H9 (cell line): Measurements from ENCODE around the gene MRPL16. TPM values are rescaled to one million over a fixed set of nuclear protein-coding genes. Genes with fewer than 3 reads are reported as not detected.

ENCODE experiments used
- DNase-seq: peaks from one replicate; pipeline ENCODE4 v3.0.0-alpha.2; 2017
- H2AFZ ChIP-seq: one replicate; pipeline ENCODE4 v1.6.1; 2013; ENCODE audit warnings: mild to moderate bottlenecking, low read length, control low read depth, moderate library complexity
- H2AK5ac ChIP-seq: 2 replicates; pipeline ENCODE4 v1.6.1; 2013; ENCODE audit warnings: low read length, control low read depth, mixed read lengths; ENCODE audit not compliant: insufficient read length
- H2BK120ac ChIP-seq: one replicate; pipeline ENCODE4 v1.6.1; 2013; ENCODE audit warnings: low read depth, mild to moderate bottlenecking, low read length, control low read depth, inconsistent platforms; ENCODE audit not compliant: poor library complexity, severe bottlenecking
- H2BK12ac ChIP-seq: 2 replicates; pipeline ENCODE4 v1.6.1; 2013; ENCODE audit warnings: low read length, control low read depth, mixed read lengths, low read depth; ENCODE audit not compliant: insufficient read length
- H2BK15ac ChIP-seq: 2 replicates; pipeline ENCODE4 v1.6.1; 2013; ENCODE audit warnings: low read depth, low read length, control low read depth
- H2BK20ac ChIP-seq: one replicate; pipeline ENCODE4 v1.6.1; 2013; ENCODE audit warnings: low read depth, mild to moderate bottlenecking, low read length, control low read depth, inconsistent platforms; ENCODE audit not compliant: poor library complexity, severe bottlenecking
- H2BK5ac ChIP-seq: 2 replicates; pipeline ENCODE4 v1.6.1; 2013; ENCODE audit warnings: low read length, control low read depth, mixed read lengths; ENCODE audit not compliant: insufficient read length
- H3K14ac ChIP-seq: 2 replicates; pipeline ENCODE4 v1.6.1; 2013; ENCODE audit warnings: low read length, control low read depth; ENCODE audit not compliant: insufficient read depth
- H3K18ac ChIP-seq: 2 replicates; pipeline ENCODE4 v1.6.1; 2013; ENCODE audit warnings: low read depth, mild to moderate bottlenecking, mixed read lengths, low read length, control low read depth; ENCODE audit not compliant: insufficient read length
- H3K23ac ChIP-seq: 2 replicates; pipeline ENCODE4 v1.6.1; 2013; ENCODE audit warnings: low read length, control low read depth, mixed read lengths, low read depth; ENCODE audit not compliant: insufficient read length
- H3K23me2 ChIP-seq: 2 replicates; pipeline ENCODE4 v1.6.1; 2013; ENCODE audit warnings: low read depth, mild to moderate bottlenecking, mixed read lengths, low read length, control low read depth; ENCODE audit not compliant: insufficient read length, poor library complexity, severe bottlenecking
- H3K27ac ChIP-seq: 2 replicates; pipeline ENCODE4 v1.5.1; 2013; ENCODE audit warnings: low read length, control low read depth, mixed read lengths, low read depth; ENCODE audit not compliant: insufficient read length
- H3K27me3 ChIP-seq: 2 replicates; pipeline ENCODE4 v1.6.1; 2013; ENCODE audit warnings: low read length, control low read depth, inconsistent platforms; ENCODE audit not compliant: insufficient read depth
- H3K4ac ChIP-seq: 2 replicates; pipeline ENCODE4 v1.6.1; 2013; ENCODE audit warnings: low read depth, mild to moderate bottlenecking, control low read depth, inconsistent platforms, low read length, moderate library complexity
- H3K4me1 ChIP-seq: 2 replicates; pipeline ENCODE4 v1.6.1; 2013; ENCODE audit warnings: low read length, control low read depth, inconsistent platforms; ENCODE audit not compliant: insufficient read depth
- H3K4me2 ChIP-seq: 2 replicates; pipeline ENCODE4 v1.6.1; 2013; ENCODE audit warnings: low read length, control low read depth, mixed read lengths; ENCODE audit not compliant: insufficient read length, insufficient read depth
- H3K56ac ChIP-seq: 2 replicates; pipeline ENCODE4 v1.6.1; 2013; ENCODE audit warnings: low read depth, mild to moderate bottlenecking, mixed read lengths, low read length, control low read depth; ENCODE audit not compliant: insufficient read length
- H3K79me1 ChIP-seq: 2 replicates; pipeline ENCODE4 v1.6.1; 2013; ENCODE audit warnings: low read depth, mild to moderate bottlenecking, moderate library complexity, low read length, control low read depth, inconsistent platforms; ENCODE audit not compliant: insufficient read depth, poor library complexity, severe bottlenecking
- H3K79me2 ChIP-seq: 2 replicates; pipeline ENCODE4 v1.6.1; 2013; ENCODE audit warnings: low read length, control low read depth, inconsistent platforms; ENCODE audit not compliant: insufficient read depth
- H3K9ac ChIP-seq: 2 replicates; pipeline ENCODE4 v1.6.1; 2013; ENCODE audit warnings: low read length, control low read depth, mixed read lengths; ENCODE audit not compliant: insufficient read length; ENCODE audit errors: extremely low read depth
- H3K9me3 ChIP-seq: one replicate; pipeline ENCODE4 v1.6.1; 2013; ENCODE audit warnings: low read depth, low read length, inconsistent platforms; ENCODE audit not compliant: control insufficient read depth
- H3T11ph ChIP-seq: one replicate; pipeline ENCODE4 v1.6.1; 2013; ENCODE audit warnings: mild to moderate bottlenecking, low read length, control low read depth, inconsistent platforms
- H4K20me1 ChIP-seq: one replicate; pipeline ENCODE4 v1.6.1; 2013; ENCODE audit not compliant: control insufficient read depth, insufficient read length, insufficient read depth
- H4K5ac ChIP-seq: 2 replicates; pipeline ENCODE4 v1.6.1; 2013; ENCODE audit warnings: low read depth, mild to moderate bottlenecking, mixed read lengths, low read length, control low read depth; ENCODE audit not compliant: insufficient read length
- H4K8ac ChIP-seq: replicated peaks from 2 replicates; pipeline ENCODE4 v1.6.1; 2013; ENCODE audit warnings: low read length, control low read depth, mixed read lengths, low read depth; ENCODE audit not compliant: insufficient read length
- H4K91ac ChIP-seq: 2 replicates; pipeline ENCODE4 v1.6.1; 2013; ENCODE audit warnings: low read depth, mild to moderate bottlenecking, moderate library complexity, mixed read lengths, low read length, control low read depth; ENCODE audit not compliant: insufficient read length
- H3K27ac Mint-ChIP-seq, 3 experiments: 2 replicates in 2 of 3; 3 replicates in 1 of 3; pipeline ENCODE4 v1.8.0; 2020 to 2021; ENCODE audit warnings: mixed read lengths in 3 of 3, mild to moderate bottlenecking in 1 of 3, moderate library complexity in 1 of 3
- H3K27me3 Mint-ChIP-seq: 2 replicates; pipeline ENCODE4 v1.8.0; 2021; ENCODE audit warnings: low read depth, mild to moderate bottlenecking, moderate library complexity, mixed read lengths
- H3K36me3 Mint-ChIP-seq, 3 experiments: 2 replicates in 2 of 3; 3 replicates in 1 of 3; pipeline ENCODE4 v1.8.0; 2020 to 2021; ENCODE audit warnings: low read depth in 3 of 3, mixed read lengths in 3 of 3; ENCODE audit not compliant: insufficient read depth in 1 of 3
- H3K4me1 Mint-ChIP-seq, 2 experiments: 2 replicates each; pipeline ENCODE4 v1.8.0; 2020; ENCODE audit warnings: mixed read lengths in 2 of 2
- H3K4me3 Mint-ChIP-seq, 2 experiments: 2 replicates in 1 of 2; 3 replicates in 1 of 2; pipeline ENCODE4 v1.8.0; 2020 to 2021; ENCODE audit warnings: mild to moderate bottlenecking in 2 of 2, mixed read lengths in 2 of 2, moderate library complexity in 1 of 2
- H3K9me3 Mint-ChIP-seq, 2 experiments: 2 replicates in 1 of 2; 3 replicates in 1 of 2; pipeline ENCODE4 v1.8.0; 2020; ENCODE audit warnings: mild to moderate bottlenecking in 2 of 2, mixed read lengths in 2 of 2, moderate library complexity in 1 of 2
- CTCF ChIP-seq: fragments of 200-600 bp; sonication (generic); conservative IDR thresholded peaks from 3 replicates; pipeline ENCODE4 v1.8.0; 2021; ENCODE audit warnings: antibody characterized with exemption, mild to moderate bottlenecking
- WGBS: extraction: QIAGEN DNeasy Blood & Tissue Kit; methylation state at CpG from one replicate; pipeline ENCODE4 v1.1.7; 2013; ENCODE audit warnings: missing lambda C conversion rate, low lambda C conversion rate, mixed read lengths; ENCODE audit not compliant: insufficient read length; ENCODE audit errors: extremely low coverage; 5-methylcytosine and 5-hydroxymethylcytosine counted together
- total RNA-seq: library from RNA; stranded (reverse); gene quantifications from 2 replicates; pipeline ENCODE4 v1.2.1, GENCODE V29; 2021

The MRPL16 gene
- total RNA-seq, 1 experiment from 2014 or later = 87.1 TPM

- no peak overlapping the region for H3K27ac Mint-ChIP-seq
- WGBS = no CpG with 5 or more reads among the region's 8 CpGs
- Histone ChIP-seq H3K9ac (no peak overlapping the region), H3K4ac (no peak overlapping the region), H3K27ac (no peak overlapping the region), H3T11ph (no peak overlapping the region), H3K23me2 (no peaks in the 10 kb centered on the region), H2BK20ac (no peak overlapping the region), H3K79me1 (peaks cover 11% of the 10 kb centered on the region), H4K91ac (no peak overlapping the region), H2BK120ac (no peak overlapping the region), H3K79me2 (peaks cover 16% of the 10 kb centered on the region; the same call in 1 of the 2 replicates), H4K5ac (no peak overlapping the region), H3K23ac (no peak overlapping the region), H3K4me2 (no peak overlapping the region), H3K18ac (no peak overlapping the region), H4K8ac (no peak overlapping the region), H2BK5ac (no peak overlapping the region), H2AK5ac (no peak overlapping the region), H3K14ac (no peak overlapping the region), H2AFZ (no peak overlapping the region), H4K20me1 (no peaks in the 10 kb centered on the region), H3K9me3 (no peaks in the 10 kb centered on the region), H2BK15ac (no peak overlapping the region), H3K56ac (no peak overlapping the region), H3K27me3 (no peaks in the 10 kb centered on the region), H3K4me1 (no peaks in the 10 kb centered on the region; the same call in 1 of the 2 replicates), H2BK12ac (no peak overlapping the region)
- peaks cover 5 to 24% (median 10%) of the 10 kb centered on the region in 3 experiments; a peak in 6 of 7 replicates for H3K36me3 Mint-ChIP-seq
- DNase-seq = no peak
- no peak overlapping the region for H3K4me3 Mint-ChIP-seq
- peaks cover 3 to 6% of the 10 kb centered on the region in 2 experiments; a peak in 2 of 4 replicates for H3K4me1 Mint-ChIP-seq
- TF ChIP-seq CTCF = no peak
- H3K27me3 Mint-ChIP-seq = no peaks in the 10 kb centered on the region
- H3K9me3 Mint-ChIP-seq = no peaks in the 10 kb centered on the region
Measured at GRCh38 chr11:59770869-59771268, 39.7 kb downstream of the MRPL16 start.
